Measurements from ENCODE around the gene ZFAND3.

GRCh38 chr6:38137608-38138265, 318.2 kb downstream of the ZFAND3 start:
- TF ChIP-seq, protein P1, sequence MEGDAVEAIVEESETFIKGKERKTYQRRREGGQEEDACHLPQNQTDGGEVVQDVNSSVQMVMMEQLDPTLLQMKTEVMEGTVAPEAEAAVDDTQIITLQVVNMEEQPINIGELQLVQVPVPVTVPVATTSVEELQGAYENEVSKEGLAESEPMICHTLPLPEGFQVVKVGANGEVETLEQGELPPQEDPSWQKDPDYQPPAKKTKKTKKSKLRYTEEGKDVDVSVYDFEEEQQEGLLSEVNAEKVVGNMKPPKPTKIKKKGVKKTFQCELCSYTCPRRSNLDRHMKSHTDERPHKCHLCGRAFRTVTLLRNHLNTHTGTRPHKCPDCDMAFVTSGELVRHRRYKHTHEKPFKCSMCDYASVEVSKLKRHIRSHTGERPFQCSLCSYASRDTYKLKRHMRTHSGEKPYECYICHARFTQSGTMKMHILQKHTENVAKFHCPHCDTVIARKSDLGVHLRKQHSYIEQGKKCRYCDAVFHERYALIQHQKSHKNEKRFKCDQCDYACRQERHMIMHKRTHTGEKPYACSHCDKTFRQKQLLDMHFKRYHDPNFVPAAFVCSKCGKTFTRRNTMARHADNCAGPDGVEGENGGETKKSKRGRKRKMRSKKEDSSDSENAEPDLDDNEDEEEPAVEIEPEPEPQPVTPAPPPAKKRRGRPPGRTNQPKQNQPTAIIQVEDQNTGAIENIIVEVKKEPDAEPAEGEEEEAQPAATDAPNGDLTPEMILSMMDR (IDR thresholded peaks at IDR 0.05), result no peak
- TF ChIP-seq POLR2A (IDR thresholded peaks at IDR 0.05), result no peak

Data from adrenal gland (tissue), 5 donors.